ENCODE results near the gene UACA.

Gene UACA

DNA sequence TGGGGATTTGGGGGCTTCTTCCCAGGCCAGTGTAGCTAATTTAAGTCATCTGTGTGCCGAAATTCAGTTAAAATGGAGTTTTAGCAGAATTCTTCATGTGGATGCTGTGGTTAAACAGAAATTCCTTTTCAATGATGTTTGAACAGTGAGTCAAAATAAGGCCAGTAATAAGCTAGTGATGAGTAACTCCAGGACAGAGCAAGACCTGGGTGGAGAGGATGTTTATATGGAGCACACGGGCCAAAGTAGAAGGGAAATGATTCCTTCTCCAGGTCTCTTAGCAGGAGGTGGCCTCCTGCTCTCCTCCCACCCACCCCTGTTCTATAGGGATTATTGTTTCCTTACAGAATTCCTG is 31.9 kb upstream of the UACA start:
- DNase-seq (ENCODE audit: extremely low read depth, insufficient read length), result no peak
- Histone ChIP-seq H3K36me3 (ENCODE audit: control insufficient read depth, insufficient read depth, low read length) (no peaks in the 10 kb centered on the region), H3K4me3 (replicated peaks; ENCODE audit: low read depth, low read length) (no peak overlapping the region), H3K27me3 (replicated peaks; ENCODE audit: control insufficient read depth, insufficient read depth, low read length) (peaks cover 1% of the 10 kb centered on the region; the same call in 1 of the 2 replicates)
- TF ChIP-seq, protein P1, sequence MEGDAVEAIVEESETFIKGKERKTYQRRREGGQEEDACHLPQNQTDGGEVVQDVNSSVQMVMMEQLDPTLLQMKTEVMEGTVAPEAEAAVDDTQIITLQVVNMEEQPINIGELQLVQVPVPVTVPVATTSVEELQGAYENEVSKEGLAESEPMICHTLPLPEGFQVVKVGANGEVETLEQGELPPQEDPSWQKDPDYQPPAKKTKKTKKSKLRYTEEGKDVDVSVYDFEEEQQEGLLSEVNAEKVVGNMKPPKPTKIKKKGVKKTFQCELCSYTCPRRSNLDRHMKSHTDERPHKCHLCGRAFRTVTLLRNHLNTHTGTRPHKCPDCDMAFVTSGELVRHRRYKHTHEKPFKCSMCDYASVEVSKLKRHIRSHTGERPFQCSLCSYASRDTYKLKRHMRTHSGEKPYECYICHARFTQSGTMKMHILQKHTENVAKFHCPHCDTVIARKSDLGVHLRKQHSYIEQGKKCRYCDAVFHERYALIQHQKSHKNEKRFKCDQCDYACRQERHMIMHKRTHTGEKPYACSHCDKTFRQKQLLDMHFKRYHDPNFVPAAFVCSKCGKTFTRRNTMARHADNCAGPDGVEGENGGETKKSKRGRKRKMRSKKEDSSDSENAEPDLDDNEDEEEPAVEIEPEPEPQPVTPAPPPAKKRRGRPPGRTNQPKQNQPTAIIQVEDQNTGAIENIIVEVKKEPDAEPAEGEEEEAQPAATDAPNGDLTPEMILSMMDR (IDR thresholded peaks at IDR 0.05; ENCODE audit: insufficient read depth, low read length, poor library complexity, severe bottlenecking), result no peak

DNA sequence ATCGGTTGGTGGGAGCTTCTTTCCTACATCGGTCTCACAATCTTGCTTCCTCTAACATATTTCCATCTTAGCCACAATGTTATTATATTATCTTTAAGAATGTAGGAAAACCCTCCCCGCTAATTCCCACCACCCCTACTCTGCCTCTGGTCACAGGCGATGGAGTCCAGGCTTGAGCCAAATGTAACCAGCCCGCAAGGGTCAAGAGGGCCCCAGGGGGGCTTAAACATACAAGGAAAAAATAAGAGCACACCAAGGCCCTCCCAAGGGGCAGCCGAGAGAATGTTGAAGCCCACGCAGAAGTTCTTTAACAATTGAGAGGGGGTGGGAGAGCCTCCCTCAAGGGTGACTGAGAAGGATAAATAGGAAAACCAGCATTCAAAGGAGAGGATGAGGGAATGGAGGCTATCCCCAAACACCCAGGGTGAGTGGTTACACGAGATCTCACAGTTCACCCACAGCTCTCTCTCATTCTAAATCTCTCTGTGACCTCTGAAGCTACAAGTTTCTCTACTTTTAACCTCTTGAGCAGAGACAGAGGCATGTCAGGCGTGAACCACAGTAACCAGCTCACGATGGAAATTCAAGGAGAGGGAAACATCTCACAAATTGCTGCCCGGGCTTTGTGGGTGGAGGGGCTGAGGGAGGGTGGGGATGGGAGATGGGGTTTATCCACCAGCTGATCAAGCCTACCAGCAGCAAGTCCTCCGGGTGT is 31.4 kb upstream of the UACA start:
- H3K4me3 ChIP-seq (replicated peaks; ENCODE audit: low read depth, low read length), result no peak overlapping the region
- H3K27me3 ChIP-seq (replicated peaks; ENCODE audit: control insufficient read depth, insufficient read depth, low read length), result peaks cover 1% of the 10 kb centered on the region; the same call in 1 of the 2 replicates
- no peak for DNase-seq (ENCODE audit: extremely low read depth, insufficient read length)
- no peaks in the 10 kb centered on the region for H3K36me3 ChIP-seq (ENCODE audit: control insufficient read depth, insufficient read depth, low read length)
- TF ChIP-seq, protein P1 (IDR thresholded peaks at IDR 0.05; ENCODE audit: insufficient read depth, low read length, poor library complexity, severe bottlenecking), result no peak

DNA sequence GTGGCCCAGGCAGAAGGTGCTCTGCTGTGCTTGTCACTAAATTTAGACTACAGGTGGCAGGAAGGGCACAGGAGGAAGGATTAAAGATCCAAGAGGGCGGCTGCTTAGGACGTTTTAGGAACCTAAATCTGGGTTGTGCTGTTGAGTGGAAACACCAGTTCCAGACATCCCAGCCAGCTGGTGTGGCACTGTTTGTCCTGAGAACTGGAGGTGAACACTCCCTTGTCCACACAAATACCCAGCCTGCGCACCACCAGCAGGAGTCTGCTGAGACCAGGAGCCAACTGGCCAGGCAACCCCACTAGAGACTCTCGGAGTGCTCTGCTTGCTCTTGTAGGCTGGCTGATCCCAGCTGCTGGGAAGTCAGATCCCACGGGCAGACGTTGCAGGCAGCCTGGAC is 30.3 kb upstream of the UACA start:
- Histone ChIP-seq H3K27me3 (replicated peaks; ENCODE audit: control insufficient read depth, insufficient read depth, low read length) (peaks cover 1% of the 10 kb centered on the region; the same call in 1 of the 2 replicates), H3K4me3 (replicated peaks; ENCODE audit: low read depth, low read length) (no peak overlapping the region), H3K36me3 (ENCODE audit: control insufficient read depth, insufficient read depth, low read length) (no peaks in the 10 kb centered on the region)
- TF ChIP-seq, protein P1 (IDR thresholded peaks at IDR 0.05; ENCODE audit: insufficient read depth, low read length, poor library complexity, severe bottlenecking), result no peak
- no peak for DNase-seq (ENCODE audit: extremely low read depth, insufficient read length)

DNA sequence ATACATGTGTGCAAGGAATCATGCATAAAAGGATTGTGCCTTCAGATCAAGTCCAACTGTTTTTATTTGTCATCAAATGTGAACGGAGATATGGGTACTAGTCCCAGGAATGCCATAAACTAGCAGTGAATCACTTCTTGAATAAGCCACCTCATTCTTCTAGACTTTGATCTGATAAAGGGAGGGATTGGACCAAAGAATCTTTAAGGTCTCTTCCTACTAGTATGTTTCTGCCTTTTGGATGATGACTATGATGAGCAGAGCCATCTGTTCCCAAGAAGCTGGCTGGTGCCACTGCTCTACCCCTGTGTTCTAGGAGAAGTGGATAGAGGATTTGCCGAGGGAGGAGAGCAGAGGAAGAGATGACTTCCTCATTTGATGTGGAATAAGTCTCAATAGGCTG is 28.8 kb upstream of the UACA start:
- peaks cover 1% of the 10 kb centered on the region; the same call in 1 of the 2 replicates for H3K27me3 ChIP-seq (replicated peaks; ENCODE audit: control insufficient read depth, insufficient read depth, low read length)
- TF ChIP-seq, protein P1 (IDR thresholded peaks at IDR 0.05; ENCODE audit: insufficient read depth, low read length, poor library complexity, severe bottlenecking), result no peak
- no peak for DNase-seq (ENCODE audit: extremely low read depth, insufficient read length)

DNA sequence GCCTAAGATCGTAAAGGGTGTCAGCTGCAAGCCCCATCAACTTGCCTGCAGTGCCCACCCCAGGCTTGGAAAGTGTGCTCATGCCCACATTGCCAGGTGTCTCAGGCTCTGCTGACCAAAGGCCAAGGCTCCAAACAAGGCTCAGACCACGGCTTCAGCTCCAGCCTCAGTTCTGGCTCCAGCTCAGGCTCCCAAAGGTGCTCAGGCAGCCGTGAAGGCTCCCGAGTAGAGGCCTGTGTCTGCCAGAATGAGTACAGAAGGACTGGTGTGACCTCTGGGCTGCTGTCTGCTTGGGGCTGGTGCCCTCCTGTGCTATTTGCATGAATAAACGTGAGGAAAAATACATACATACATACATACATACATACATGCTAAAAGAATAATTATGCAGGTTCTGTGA is 27.9 kb upstream of the UACA start:
- Histone ChIP-seq H3K36me3 (ENCODE audit: control insufficient read depth, insufficient read depth, low read length) (no peaks in the 10 kb centered on the region), H3K4me3 (replicated peaks; ENCODE audit: low read depth, low read length) (no peak overlapping the region), H3K27me3 (replicated peaks; ENCODE audit: control insufficient read depth, insufficient read depth, low read length) (peaks cover 1% of the 10 kb centered on the region; the same call in 1 of the 2 replicates)
- DNase-seq (ENCODE audit: extremely low read depth, insufficient read length), result no peak
- TF ChIP-seq, protein P1 (IDR thresholded peaks at IDR 0.05; ENCODE audit: insufficient read depth, low read length, poor library complexity, severe bottlenecking), result no peak

More for the DNA sequence above, 28.8 kb upstream of the UACA start:
- Histone ChIP-seq H3K4me3 (replicated peaks; ENCODE audit: low read depth, low read length) (no peak overlapping the region), H3K36me3 (ENCODE audit: control insufficient read depth, insufficient read depth, low read length) (no peaks in the 10 kb centered on the region)

Data from GM06990 (cell line).